Measurements from ENCODE around the gene PKDREJ.

GRCh38 chr22:46287873-46288751 is 25.0 kb upstream of the PKDREJ start:
- TF ChIP-seq CTCF (IDR thresholded peaks at IDR 0.05) (no peak), POLR2A (IDR thresholded peaks at IDR 0.05) (no peak)

Measured in body of pancreas (tissue), 4 donors.